ENCODE data around the gene CHST11.
"Not testable (repeated sequence)": the region's sequence is repeated elsewhere in the genome, so short reads cannot be mapped to it uniquely, and the experiment has no call there.

Gene CHST11

DNA sequence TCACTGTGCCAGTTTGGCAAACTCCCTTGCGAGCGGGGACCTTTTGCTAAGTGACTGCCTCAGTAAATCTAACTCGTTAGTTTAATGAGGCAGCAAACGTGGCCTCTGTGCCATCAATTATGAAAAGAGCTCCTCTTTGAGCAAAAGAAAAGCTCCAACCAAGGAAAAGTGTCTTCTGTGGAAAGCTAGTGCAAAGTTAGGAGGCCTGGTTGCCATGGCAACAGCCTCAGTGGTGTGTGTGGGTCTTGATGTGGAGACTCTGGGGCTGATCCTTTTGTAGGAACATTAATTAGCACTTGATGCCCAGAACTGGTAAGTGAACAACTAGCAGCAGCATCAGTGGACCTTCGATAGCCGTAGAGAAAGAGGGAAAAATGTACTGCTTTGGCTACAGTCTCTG lies 145.7 kb downstream of the CHST11 start:
- DNase-seq (ENCODE audit: low spot score) (no peak), FAIRE-seq (no peak)

DNA sequence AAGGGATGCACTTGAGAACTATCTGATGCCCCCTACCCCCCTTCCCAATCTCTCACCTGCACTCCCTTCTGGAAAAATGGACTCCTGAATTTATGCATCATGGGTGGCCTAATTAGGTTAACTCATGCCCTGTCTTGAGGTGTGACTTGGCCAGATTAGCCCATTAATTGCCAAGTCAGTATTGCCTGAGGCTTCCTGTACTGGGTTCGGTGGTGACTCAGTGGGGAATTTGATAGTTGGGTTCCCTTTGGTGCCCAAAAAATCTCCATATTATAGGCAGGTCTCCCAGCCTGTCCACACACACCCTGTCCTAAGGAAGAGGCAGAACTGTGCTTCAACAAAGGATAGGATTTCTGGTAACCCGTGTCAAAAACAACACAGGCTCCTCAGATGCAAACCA lies 146.1 kb downstream of the CHST11 start:
- DNase-seq (ENCODE audit: low spot score) (no peak), FAIRE-seq (no peak)

DNA sequence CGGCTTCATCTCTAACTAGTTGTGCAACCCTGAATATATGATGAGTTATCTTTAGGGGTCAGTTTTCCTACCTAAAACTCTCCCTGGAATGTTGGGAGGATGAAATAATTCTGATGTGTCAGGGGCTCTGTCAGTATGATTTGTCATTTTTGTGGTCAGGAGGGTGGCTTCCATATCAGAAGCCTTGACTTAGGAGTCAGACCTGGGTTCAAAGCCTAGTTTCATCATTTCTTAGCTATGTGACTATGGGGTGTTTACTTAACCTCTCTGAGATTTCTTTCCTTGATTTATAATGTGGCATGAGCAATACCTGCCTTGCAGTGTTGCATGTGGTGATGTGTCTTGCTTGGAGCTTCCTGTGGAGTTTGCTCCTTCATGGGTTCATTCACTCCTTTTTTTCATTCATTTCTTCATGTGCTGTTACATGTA lies 146.8 kb downstream of the CHST11 start:
- peak; percentile 99 for DNase-seq (ENCODE audit: low spot score)
- peak; percentile 89 for FAIRE-seq

DNA sequence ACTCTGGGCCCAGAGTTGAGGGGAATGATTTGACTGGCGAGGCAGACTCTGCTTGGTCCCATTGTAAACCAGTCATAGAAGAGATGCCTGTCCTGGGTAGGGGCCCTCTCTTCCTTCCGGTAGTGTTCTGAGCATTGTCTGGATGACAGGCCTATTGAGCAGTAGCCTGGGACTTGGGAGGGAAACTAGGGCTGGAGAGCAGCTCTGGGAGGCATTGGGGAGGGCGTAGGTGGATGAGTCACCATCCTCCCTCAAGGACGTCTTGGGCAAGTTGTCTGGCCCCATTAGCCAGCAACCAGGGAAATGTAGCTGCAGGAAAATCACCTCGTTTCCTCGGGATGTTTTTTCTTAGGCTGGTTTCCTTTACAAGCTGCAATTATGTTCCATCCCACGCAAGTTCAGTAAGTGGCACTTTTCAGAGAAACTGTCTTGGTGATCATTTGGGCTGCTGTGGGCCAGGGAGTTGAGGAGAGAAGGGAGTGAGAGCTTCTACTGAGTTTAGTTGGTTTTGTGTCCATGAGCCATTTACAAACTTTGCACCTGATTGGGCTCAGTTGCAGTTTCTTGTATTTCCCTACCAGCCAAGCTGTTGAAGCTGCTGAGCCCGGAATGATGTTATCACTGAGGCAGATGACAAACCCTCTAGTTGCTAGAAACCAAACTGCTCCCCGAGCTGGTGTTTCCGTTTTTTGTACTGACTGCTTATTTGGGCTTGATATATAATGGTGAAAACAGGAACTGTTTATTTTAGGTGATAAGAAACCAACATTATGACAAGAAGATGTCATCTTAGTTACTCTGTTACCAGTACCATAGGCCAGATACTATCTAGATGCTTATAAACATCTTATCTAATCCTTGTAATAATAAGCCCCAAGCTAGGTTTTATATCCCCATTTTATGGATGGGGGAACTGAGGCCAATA lies 147.6 kb downstream of the CHST11 start:
- FAIRE-seq = peak; percentile 82
- peak; percentile 93 for DNase-seq (ENCODE audit: low spot score)

DNA sequence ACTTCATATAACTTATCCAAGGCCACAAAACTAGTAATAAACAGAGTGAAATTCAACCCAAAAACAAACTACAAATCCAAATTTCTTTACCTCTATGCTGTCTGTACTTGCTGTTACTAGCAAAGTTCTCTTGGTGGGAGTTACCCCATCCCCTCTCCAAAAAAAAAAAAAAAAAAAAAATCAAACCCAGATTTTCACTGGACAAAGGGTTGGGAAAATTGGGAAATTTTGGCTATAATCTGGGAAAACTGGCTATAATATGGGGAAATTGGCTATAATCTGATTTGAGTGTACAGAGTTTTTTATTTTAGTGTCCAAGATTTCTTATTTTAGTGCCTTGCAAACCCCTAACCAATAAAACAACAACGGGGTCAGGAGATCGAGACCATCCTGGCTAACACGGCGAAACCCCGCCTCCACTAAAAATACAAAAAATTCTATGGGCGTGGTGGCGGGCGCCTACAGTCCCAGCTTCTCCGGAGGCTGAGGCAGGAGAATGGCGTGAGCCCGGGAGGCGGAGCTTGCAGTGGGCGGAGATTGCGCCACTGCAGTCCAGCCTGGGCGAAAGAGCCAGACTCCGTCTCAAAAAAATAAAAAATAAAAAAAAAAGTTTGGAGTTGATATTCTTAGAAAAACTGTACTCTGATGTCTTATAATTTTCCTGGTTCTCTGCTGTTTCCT lies 148.4 kb downstream of the CHST11 start:
- DNase-seq (ENCODE audit: low spot score) = no peak
- FAIRE-seq = no peak

DNA sequence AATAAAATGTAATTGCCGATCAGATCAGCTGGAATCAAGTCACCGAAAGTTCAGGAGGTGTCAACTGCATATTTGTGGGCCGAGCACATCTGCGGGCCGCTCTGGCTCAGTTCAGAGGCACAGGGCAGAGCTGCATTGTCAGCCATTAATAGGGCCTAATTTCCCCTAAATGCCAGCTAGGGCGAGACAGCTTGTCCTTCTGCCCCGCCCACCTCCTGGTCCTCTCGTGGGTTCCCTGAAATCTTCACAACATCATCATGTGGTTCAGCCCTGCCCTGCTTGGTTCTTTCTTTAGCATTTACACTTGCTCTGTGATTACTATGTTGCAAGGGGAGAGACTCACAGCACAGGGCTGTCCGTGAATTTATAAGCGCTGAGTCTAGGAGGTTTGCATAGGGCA lies 148.9 kb downstream of the CHST11 start:
- DNase-seq (ENCODE audit: low spot score) (no peak), FAIRE-seq (no peak)

DNA sequence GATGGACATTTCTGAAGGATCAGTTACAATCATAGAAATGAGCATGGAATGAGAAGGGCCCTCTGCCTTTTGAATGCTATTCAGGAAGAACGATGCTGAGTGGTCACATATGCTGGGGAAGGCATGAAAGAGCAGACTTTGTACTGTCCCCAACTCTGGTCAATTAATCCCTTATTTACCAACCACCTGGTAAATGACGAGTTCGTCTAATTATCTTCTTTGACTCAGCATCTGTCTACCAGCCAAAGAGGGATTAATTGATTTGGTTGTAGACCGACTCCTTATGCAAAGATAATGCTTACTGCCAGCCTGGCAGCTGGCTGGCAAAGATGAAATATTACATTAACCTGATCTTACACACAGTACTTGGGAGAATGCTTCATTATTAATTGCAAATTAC lies 152.2 kb downstream of the CHST11 start:
- DNase-seq (ENCODE audit: low spot score) = no peak
- FAIRE-seq = no peak

DNA sequence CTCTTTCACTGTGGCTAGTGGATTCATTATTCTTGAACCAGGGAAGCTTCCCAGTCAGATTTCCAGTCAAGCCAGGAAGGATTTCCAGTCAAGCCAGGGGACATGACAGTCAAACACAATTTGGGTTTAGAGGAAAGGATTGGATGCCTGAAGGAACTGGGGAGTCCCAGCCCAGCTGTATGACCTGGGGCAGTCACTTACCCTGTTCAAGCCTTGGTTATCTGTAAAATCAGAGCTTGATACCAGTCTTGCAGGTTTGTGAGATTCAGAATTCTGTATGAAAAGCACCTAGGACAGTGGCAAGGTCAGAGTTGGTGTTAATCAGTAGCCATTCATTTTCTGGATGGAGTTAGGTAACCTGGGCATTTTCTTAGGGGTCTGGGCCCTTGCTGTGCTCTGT lies 152.7 kb downstream of the CHST11 start:
- FAIRE-seq = no peak
- DNase-seq (ENCODE audit: low spot score) = no peak

DNA sequence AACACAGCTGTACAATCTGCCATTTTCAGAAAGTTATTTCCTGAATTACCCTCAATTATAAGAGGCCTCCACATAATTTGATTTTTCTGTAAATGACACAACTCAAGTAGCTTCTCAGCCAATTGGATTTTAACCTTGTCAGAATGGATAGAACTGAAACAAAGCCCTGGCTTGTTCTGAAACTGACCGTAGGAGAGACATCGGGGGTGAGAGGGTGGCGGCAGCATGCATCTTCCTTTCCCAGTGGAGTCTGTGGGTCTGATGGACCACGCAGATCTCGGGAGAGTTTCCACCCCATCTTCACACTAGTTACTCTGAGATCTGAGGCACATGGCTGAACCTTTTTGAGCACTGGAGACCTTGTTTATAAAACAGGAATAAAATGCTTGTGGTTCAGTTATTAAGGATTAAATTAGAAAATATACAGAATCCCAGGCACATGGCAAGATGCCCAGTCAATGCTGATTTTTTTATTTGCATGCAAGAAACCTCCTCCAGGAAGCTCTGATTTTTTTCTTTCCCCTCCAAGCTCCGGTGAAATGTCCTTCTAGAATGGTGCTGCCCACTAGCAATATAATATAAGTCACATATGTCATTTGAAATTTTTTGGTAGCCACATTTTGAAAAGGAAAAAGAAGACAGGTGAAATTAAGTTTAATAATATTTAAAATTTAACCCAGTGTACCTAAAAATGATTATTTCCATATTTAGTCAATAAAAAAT lies 153.9 kb downstream of the CHST11 start:
- no peak for DNase-seq (ENCODE audit: low spot score)
- no peak for FAIRE-seq

DNA sequence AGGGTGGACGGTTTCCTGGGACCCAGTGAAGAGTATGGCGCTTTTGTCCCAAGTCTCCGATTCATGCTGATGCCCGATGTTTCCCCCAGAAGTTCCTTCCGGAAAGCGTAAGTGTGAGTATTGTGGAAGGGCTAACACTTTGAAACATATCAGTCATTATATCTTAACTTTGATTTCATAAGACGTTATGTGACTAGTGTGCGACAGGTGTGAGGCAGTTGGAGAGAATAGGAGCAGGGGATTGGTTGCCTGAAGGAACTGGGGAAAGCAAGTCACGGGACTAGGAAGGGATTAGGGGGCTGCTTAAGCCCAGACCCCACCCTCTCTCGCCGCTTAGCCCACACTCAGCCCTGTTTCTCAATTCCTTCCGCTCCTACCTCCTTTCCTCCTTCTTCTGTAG lies 154.9 kb downstream of the CHST11 start:
- no peak for FAIRE-seq
- DNase-seq (ENCODE audit: low spot score) = no peak

DNA sequence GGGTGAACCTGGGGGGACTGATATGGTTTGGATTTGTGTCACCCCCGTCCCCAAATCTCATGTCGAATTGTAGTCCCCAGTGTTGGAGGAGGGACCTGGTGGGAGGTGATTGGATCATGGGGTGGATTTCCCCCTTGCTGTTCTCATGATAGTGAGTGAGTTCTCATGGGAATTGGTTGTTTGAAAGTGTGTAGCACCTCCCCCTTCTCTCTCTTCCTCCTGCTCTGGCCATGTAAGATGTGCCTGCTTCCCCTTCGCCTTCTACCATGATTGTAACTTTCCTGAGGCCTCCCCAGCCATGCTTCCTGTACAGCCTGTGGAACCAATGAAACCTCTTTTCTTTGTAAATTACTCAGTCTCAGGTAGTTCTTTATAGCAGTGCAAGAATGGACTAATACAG lies 156.6 kb downstream of the CHST11 start:
- not testable (repeated sequence) for DNase-seq (ENCODE audit: low spot score); FAIRE-seq

DNA sequence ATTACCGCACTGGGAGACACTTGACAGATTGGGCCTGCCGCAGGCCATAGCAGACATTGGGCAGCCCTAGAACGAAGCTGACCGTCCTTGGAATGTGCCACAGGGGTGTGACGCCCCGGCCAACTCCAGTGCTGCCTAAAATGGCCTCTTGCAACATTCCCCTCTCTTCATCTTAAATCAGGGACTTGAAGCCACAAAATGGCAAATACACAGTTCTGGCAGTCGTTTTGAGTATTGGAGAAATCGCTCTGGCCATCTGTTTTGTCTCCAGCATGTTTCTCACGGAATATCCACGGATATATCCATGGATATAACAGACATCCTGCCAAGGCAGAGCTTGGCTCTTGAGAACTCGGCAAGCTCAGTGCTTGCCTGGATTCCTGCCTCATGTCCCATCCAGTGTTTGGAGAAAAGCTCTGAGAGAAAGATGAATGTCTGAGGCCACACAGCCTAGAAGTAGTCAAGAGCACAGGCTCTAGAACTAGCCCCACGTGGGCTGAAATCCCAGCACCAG lies 158.4 kb downstream of the CHST11 start:
- no peak for FAIRE-seq
- DNase-seq (ENCODE audit: low spot score) = no peak

DNA sequence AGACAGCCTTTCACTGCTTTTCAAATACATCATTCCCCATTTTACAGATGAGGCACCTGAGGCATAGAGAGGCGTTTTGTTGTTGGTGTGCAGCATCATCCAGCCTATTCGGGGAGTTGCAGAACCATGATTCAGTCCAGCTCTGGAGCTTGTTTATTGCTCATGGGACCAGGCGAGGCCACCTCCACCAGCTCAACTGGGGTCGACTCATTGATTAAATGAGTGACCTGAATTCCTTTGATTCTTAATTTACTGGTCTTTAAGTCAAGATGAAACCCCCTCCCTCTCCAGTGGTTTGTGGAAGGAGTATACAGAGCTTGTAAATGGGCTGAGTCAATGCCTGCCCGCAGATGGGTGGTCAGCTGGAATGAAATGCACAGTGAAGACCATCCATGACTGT lies 161.9 kb downstream of the CHST11 start:
- no peak for DNase-seq (ENCODE audit: low spot score)
- no peak for FAIRE-seq

DNA sequence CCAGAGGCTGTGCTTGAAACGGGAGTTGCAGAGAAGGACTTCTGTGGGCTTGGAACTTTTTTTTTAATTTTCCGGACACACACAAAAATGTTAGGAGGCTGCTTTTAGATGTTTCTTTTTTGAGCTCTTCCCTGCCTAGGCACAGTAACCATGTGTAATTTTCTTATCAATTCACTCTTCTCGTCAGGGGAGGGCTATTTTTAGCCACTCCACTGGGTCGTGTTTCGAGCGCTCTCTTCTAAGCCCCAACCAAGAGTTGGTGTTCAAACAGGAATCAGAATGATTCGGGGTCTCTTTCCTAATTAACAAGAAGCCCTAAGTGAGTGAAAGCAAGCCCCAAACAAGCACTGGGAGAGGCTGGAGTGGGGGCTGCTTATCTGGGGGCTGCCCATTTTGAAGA lies 162.6 kb downstream of the CHST11 start:
- FAIRE-seq = no peak
- no peak for DNase-seq (ENCODE audit: low spot score)

DNA sequence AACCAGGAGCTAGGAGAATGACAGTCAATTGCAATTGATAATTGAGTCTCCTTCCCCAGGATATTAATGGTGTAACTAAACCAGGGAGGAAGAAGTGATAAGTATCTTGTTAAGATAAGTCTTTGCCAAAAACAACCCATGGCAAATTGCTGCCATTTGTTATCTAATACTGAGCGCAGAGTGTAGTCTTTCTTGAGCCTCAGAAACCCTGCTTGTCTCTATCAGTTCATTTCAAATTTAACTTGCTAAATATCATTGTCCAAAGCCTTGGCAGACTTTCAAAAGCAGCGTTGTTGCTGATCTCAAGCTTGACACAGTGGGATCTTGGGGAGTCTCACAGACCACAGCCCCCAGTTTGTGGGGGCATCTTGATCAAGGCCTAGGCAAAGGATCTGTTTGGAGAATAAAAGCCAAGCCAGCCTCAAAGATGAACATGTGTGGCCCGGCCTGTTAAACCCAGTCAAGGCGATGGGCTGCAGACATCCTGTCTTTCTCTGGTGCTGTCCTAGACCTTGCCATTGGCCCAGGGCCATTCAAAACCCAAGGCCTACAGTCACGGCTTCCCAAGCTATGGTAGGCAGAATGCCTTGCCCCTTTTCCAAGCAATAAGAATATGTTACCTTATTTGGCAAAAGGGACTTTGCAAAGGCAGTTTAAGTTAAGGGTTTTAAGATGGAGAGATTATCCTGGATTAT lies 164.2 kb downstream of the CHST11 start:
- FAIRE-seq (no peak), DNase-seq (ENCODE audit: low spot score) (no peak)

DNA sequence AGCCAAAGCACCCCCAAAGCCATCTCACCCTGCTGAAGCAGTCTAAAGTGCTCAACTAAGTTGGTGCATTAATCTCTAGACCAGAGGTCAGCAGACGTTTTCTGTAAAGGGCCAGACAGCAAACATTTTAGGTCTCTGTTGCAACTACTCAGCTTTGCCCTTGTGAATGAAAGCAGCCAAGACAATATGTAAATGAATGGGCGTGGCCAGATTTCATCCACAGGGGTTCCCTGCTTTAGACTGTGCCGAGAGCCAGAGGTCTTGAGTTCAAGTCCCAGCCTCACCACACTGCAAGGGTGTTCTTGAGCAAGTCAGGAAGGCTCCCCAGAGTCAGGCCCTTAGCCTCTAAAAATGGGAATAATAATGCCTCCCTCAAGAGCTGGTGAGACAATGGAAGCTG lies 166.2 kb downstream of the CHST11 start:
- DNase-seq (ENCODE audit: low spot score) = no peak
- FAIRE-seq = no peak

DNA sequence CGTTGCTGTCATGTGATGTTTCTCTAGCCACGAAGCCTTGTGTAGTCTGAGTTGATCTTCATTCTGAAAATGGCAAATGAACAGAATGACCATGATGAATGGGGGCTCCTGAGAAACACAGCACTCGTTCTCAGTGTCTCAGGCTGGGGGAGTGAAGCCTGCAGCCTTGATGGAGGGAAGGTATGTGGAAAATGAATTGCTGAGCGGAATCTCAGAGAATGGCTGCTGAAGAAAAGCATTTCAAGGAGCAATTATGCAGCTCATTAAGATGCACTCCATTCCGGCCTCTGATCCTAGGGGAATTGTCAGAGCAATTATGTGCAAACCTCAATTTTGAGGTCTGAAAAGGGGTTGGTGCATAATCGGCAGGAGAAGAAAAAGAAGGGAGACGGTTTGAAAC lies 167.1 kb downstream of the CHST11 start:
- FAIRE-seq (no peak), DNase-seq (ENCODE audit: low spot score) (no peak)

DNA sequence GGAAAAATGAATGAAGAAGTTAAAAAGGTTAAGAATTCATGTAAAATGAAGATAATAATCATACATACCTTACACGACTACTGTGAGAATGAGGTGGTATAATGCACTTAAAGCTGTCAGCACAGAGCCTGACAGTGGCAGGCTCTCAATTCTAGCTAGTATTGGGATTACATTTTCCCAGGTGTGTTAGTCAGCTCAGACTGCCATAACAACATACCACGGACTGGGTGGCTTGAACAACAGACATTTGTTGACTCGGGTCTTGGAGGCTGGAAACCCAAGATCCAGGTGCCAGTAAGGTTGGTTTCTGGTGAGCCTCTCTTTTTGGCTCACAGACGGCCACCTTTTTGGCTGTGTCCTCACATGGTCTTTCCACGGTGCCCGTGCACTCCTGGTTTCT lies 167.8 kb downstream of the CHST11 start:
- FAIRE-seq (no peak), DNase-seq (ENCODE audit: low spot score) (no peak)

DNA sequence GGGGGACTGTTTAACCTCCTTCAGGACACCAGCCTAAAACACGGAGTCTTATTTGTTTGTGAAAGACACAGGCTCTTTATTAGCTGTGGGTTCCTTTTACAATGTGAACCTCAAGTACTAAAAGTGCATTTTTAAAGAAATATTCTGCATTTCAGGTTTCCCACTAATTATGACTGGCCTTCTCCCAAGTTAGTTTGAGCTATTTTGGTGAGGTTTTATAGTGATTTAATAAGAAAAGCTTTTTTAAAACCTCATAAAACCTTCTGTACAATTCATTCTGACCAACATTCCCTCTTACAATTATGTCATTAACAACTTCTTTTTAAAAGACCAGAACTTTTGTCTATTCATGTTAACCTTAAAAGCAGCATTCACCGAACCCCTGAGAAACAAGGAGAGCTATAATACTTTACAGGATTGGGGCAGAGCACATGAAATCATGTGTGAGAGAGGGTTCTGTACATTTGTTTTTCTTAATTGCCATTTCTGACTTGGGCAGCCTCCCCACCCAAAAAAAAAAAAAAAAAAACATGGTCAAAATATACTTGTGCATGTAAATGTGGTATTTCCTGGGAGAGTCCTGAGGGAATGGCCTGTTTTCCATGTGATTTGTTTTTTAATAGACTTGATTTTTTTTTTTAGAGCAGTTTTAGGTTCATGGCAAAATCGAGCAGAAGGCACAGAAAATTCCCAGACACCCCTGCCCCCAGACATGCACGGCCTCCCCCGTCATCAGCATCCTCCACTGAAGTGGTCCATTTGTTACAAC lies 169.5 kb downstream of the CHST11 start:
- no peak for DNase-seq (ENCODE audit: low spot score)
- FAIRE-seq = no peak

DNA sequence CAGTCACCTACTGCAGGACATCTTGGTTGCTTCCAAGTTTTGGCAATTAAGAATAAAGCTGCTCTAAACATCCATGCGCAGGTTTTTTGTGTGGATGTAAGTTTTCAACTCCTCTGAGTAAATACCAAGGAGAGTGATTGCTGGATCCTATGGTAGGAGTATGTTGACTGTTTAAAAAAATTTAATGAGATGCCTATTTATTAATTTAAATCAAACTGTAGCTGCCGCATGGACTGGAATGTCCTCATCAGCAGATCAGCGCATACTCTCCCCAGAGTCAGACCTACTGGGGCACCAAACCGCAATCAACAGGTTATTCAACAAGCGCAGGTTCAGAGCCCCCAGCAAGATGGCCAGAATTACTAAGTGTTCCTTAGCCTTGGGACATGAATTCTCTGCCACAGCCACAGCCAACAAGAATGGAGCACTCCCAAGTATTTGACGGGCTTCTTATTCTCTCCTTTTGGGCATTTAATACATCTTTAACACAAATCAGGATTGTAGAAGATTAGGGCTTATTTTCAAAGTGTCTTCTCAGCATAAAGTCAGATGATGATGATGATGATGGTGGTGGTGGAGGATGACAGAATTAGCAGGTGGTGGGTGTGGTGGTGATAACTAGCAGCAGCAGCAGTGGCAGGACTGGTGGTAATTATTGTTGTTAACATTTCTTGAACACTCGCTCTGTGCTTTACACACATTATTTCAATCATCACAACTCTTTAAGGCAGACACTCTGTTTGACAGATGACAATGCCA lies 170.7 kb downstream of the CHST11 start:
- no peak for FAIRE-seq
- no peak for DNase-seq (ENCODE audit: low spot score)
